ENCODE measurements around the gene KLF3.
A peak's percentile ranks its signal among the peaks of the same experiment; 100 is the strongest.

KLF3 gene

GRCh38 chr4:38659346-38659745 lies 4.7 kb upstream of the KLF3 start:
- DNase-seq: no peak

- no peak for DNase-seq
Measured at GRCh38 chr4:38660838-38661237, 3.2 kb upstream of the KLF3 start.

GRCh38 chr4:38661371-38661770 lies 2.6 kb upstream of the KLF3 start:
- DNase-seq: no peak

GRCh38 chr4:38662522-38663089 lies 1.4 kb upstream of the KLF3 start:
- DNase-seq: peak; percentile 37

GRCh38 chr4:38663090-38663800 lies 754 bp upstream of the KLF3 start:
- DNase-seq: peak; percentile 34

- DNase-seq: peak; percentile 50
Measured at GRCh38 chr4:38664706-38665401, 855 bp downstream of the KLF3 start.

- DNase-seq: no peak
Measured at GRCh38 chr4:38665551-38666411, 1.8 kb downstream of the KLF3 start.

- DNase-seq: no peak
Measured at GRCh38 chr4:38666766-38667084, 2.7 kb downstream of the KLF3 start.

GRCh38 chr4:38667085-38667893 lies 3.3 kb downstream of the KLF3 start:
- peak; percentile 98 for DNase-seq

- DNase-seq: no peak
Measured at GRCh38 chr4:38668203-38668971, 4.4 kb downstream of the KLF3 start.

GRCh38 chr4:38669208-38669607 lies 5.2 kb downstream of the KLF3 start:
- no peak for DNase-seq

- DNase-seq: no peak
Measured at GRCh38 chr4:38670109-38670901, 6.3 kb downstream of the KLF3 start.

GRCh38 chr4:38670939-38671591 lies 7.1 kb downstream of the KLF3 start:
- no peak for DNase-seq

- no peak for DNase-seq
Measured at GRCh38 chr4:38671592-38671940, 7.6 kb downstream of the KLF3 start.

GRCh38 chr4:38672074-38672396 lies 8.0 kb downstream of the KLF3 start:
- no peak for DNase-seq

- DNase-seq: no peak
Measured at GRCh38 chr4:38672397-38673129, 8.6 kb downstream of the KLF3 start.

GRCh38 chr4:38673130-38673978 lies 9.4 kb downstream of the KLF3 start:
- DNase-seq: peak; percentile 47

GRCh38 chr4:38674258-38675144 lies 10.5 kb downstream of the KLF3 start:
- no peak for DNase-seq

Measured in fibroblast of skin of right quadriceps (primary cell).